Caco-2 (cell line): ENCODE results near the gene ATOSA. TPM values are rescaled to one million over a fixed set of nuclear protein-coding genes. Genes with fewer than 3 reads are reported as not detected.

Experiments
- BruUV-seq: library from RNA; stranded (reverse); fragments of 400-500 nt; replicated peaks from 2 replicates; lab custom pipeline; 2021; lab: Mats Ljungman, UMichigan
- CTCF ChIA-PET: fragments of 300-600 bp; sonication (Branson Sonifier 250); formaldehyde crosslinking; loops from one replicate; lab custom pipeline; 2022; ENCODE audit warnings: antibody characterized with exemption; lab: Charles Lee
- POLR2A ChIA-PET: fragments of 300-600 bp; sonication (Branson Sonifier 250); formaldehyde crosslinking; loops from one replicate; lab custom pipeline; 2022; ENCODE audit warnings: antibody characterized with exemption; lab: Charles Lee
- DNase-seq, 2 experiments: peaks; one replicate each; pipeline versions ENCODE4 v3.0.0 to v3.0.0-alpha.2; 2020 to 2022
- H3K27me3 ChIP-seq: replicated peaks from 2 replicates; pipeline ENCODE4 v1.6.0; 2011; ENCODE audit warnings: low read length; ENCODE audit not compliant: control insufficient read depth, insufficient read depth
- H3K36me3 ChIP-seq: 2 replicates; pipeline ENCODE4 v1.5.1; 2011; ENCODE audit warnings: low read length; ENCODE audit not compliant: control insufficient read depth, insufficient read depth
- H3K4me1 ChIP-seq: fragments of 250-450 bp; sonication (Bioruptor Pico); 2 replicates; pipeline ENCODE4 v1.5.1; 2020; ENCODE audit warnings: mild to moderate bottlenecking
- H3K4me3 ChIP-seq: 2 replicates; pipeline ENCODE4 v1.5.1; 2011; ENCODE audit warnings: low read depth, mild to moderate bottlenecking, control low read depth, low read length
- H3K9me3 ChIP-seq: fragments of 250-450 bp; sonication (Bioruptor Pico); 2 replicates; pipeline ENCODE4 v1.5.1; 2020; ENCODE audit warnings: mild to moderate bottlenecking, moderate library complexity
- H3K27ac Mint-ChIP-seq: one replicate; pipeline ENCODE4 v1.8.0; 2022; ENCODE audit warnings: mixed read lengths; ENCODE audit not compliant: unreplicated experiment
- H3K27me3 Mint-ChIP-seq: one replicate; pipeline ENCODE4 v1.8.0; 2022; ENCODE audit warnings: mixed read lengths; ENCODE audit not compliant: insufficient read depth, unreplicated experiment
- H3K36me3 Mint-ChIP-seq: one replicate; pipeline ENCODE4 v1.8.0; 2022; ENCODE audit warnings: mild to moderate bottlenecking, mixed read lengths; ENCODE audit not compliant: insufficient read depth, unreplicated experiment
- H3K4me1 Mint-ChIP-seq: one replicate; pipeline ENCODE4 v1.8.0; 2022; ENCODE audit warnings: low read depth, mixed read lengths; ENCODE audit not compliant: unreplicated experiment
- H3K4me3 Mint-ChIP-seq: one replicate; pipeline ENCODE4 v1.8.0; 2022; ENCODE audit warnings: mild to moderate bottlenecking, moderate library complexity, mixed read lengths; ENCODE audit not compliant: unreplicated experiment
- H3K9me3 Mint-ChIP-seq: one replicate; pipeline ENCODE4 v1.8.0; 2022; ENCODE audit warnings: mixed read lengths; ENCODE audit not compliant: unreplicated experiment
- intact Hi-C: fragments of 100-400 bp; cut with micrococcal nuclease; formaldehyde crosslinking; loops from one replicate; pipeline ENCODE4 v1.10.0; 2022; ENCODE audit not compliant: unreplicated experiment
- total RNA-seq: library from RNA; stranded (reverse); gene quantifications from 2 replicates; pipeline ENCODE4 v1.2.3, GENCODE V29; 2022
- TF ChIP-seq, protein P1 (sequence below), 2 experiments: fragments of 200-600 bp in 1 of 2; IDR thresholded peaks; 1 replicate in 1 of 2; 2 replicates in 1 of 2; pipeline versions ENCODE4 v1.5.1 to v1.8.0; 2011 to 2022; ENCODE audit warnings: antibody characterized with exemption in 1 of 2, control low read depth in 1 of 2, inconsistent platforms in 1 of 2, low read depth in 1 of 2, low read length in 1 of 2, mild to moderate bottlenecking in 1 of 2, moderate library complexity in 1 of 2; ENCODE audit not compliant: insufficient read depth in 1 of 2, severe bottlenecking in 1 of 2, unreplicated experiment in 1 of 2

Gene ATOSA
- total RNA-seq, 1 experiment from 2014 or later = 17.6 TPM

DNA sequence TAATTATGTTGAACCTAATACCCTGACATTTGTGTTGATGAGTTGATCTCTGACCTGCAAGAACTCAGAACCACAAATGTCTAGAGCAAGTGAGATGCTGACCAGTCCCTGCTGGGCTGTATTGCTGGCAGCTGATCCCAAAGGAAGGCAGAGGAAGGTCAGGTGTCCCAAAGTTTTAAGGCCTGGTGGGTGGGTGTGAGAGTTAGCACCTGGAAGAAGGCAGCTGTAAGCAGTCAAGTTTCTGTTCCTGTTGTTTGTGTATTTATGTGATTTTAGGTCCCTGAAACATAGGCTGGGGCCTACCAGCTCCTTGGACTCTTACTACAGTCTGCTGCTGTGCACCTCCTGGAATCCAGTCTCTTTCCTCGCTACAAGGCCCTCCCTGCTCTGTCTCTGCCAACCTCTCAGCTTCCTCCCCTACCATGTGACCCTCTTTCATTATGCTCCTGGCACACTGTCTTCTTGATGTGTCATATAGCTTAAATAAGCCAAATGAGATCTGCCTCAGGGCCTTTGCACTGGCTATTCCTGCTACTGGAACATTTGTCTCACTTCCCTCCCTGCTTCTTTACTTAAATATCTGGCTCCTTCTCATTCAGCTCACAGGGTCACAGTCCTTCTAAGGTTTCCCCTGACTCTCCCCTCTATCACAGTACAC, 31.0 kb upstream of the ATOSA start:
- Histone ChIP-seq H3K4me3 (no peak overlapping the region), H3K36me3 (no peaks in the 10 kb centered on the region), H3K9me3 (no peaks in the 10 kb centered on the region), H3K4me1 (peaks cover 11% of the 10 kb centered on the region; the same call in 1 of the 2 replicates), H3K27me3 (no peaks in the 10 kb centered on the region)
- BruUV-seq = no TSS peak
- H3K9me3 Mint-ChIP-seq = no peaks in the 10 kb centered on the region
- no peak for DNase-seq
- TF ChIP-seq, protein P1, sequence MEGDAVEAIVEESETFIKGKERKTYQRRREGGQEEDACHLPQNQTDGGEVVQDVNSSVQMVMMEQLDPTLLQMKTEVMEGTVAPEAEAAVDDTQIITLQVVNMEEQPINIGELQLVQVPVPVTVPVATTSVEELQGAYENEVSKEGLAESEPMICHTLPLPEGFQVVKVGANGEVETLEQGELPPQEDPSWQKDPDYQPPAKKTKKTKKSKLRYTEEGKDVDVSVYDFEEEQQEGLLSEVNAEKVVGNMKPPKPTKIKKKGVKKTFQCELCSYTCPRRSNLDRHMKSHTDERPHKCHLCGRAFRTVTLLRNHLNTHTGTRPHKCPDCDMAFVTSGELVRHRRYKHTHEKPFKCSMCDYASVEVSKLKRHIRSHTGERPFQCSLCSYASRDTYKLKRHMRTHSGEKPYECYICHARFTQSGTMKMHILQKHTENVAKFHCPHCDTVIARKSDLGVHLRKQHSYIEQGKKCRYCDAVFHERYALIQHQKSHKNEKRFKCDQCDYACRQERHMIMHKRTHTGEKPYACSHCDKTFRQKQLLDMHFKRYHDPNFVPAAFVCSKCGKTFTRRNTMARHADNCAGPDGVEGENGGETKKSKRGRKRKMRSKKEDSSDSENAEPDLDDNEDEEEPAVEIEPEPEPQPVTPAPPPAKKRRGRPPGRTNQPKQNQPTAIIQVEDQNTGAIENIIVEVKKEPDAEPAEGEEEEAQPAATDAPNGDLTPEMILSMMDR (IDR thresholded peaks at IDR 0.05; ENCODE audit: insufficient read depth in 1 of 2, low read depth in 1 of 2, low read length in 1 of 2, severe bottlenecking in 1 of 2, unreplicated experiment in 1 of 2) = no peak
- H3K4me3 Mint-ChIP-seq = no peak overlapping the region
- peaks cover 7% of the 10 kb centered on the region for H3K4me1 Mint-ChIP-seq
- no peak overlapping the region for H3K27ac Mint-ChIP-seq
- no peaks in the 10 kb centered on the region for H3K36me3 Mint-ChIP-seq
- H3K27me3 Mint-ChIP-seq = no peaks in the 10 kb centered on the region
- intact Hi-C loops = no loop called here
- ChIA-PET POLR2A (no interaction called here), CTCF (no interaction called here)

- peak; percentile 75 to 81 for DNase-seq
- H3K36me3 ChIP-seq = no peaks in the 10 kb centered on the region
- Mint-ChIP-seq H3K36me3 (no peaks in the 10 kb centered on the region), H3K4me1 (peaks cover 7% of the 10 kb centered on the region), H3K27ac (no peak overlapping the region), H3K9me3 (no peaks in the 10 kb centered on the region), H3K4me3 (peak overlapping the region; percentile 67), H3K27me3 (no peaks in the 10 kb centered on the region)
- H3K27me3 ChIP-seq = no peaks in the 10 kb centered on the region
- TSS peak; percentile 76 for BruUV-seq
- no peaks in the 10 kb centered on the region for H3K9me3 ChIP-seq
- peaks cover 11% of the 10 kb centered on the region; the same call in 1 of the 2 replicates for H3K4me1 ChIP-seq
- TF ChIP-seq, protein P1 (IDR thresholded peaks at IDR 0.05; ENCODE audit: insufficient read depth in 1 of 2, low read depth in 1 of 2, low read length in 1 of 2, severe bottlenecking in 1 of 2, unreplicated experiment in 1 of 2) = no peak
- intact Hi-C loops = loop anchor here (1.0 kb wide), 2 partner anchors 9 to 30 kb away; partner anchors contain the start of gene ATOSA
- peak overlapping the region; percentile 32 for H3K4me3 ChIP-seq
- POLR2A ChIA-PET = interaction anchor here (0.6 kb wide), 1 partner anchor 553 kb away, joined by 4 read pairs; no protein-coding TSS in a partner anchor
- CTCF ChIA-PET = no interaction called here
These were observed 30.2 kb upstream of the ATOSA start for GRCh38 chr15:52709187-52709981.

GRCh38 chr15:52706091-52706490, 26.9 kb upstream of the ATOSA start:
- Mint-ChIP-seq H3K9me3 (no peaks in the 10 kb centered on the region), H3K4me3 (no peak overlapping the region), H3K27ac (no peak overlapping the region), H3K36me3 (no peaks in the 10 kb centered on the region), H3K27me3 (no peaks in the 10 kb centered on the region), H3K4me1 (peaks cover 7% of the 10 kb centered on the region)
- Histone ChIP-seq H3K4me1 (peaks cover 11% of the 10 kb centered on the region; the same call in 1 of the 2 replicates), H3K27me3 (no peaks in the 10 kb centered on the region), H3K4me3 (no peak overlapping the region), H3K9me3 (no peaks in the 10 kb centered on the region), H3K36me3 (no peaks in the 10 kb centered on the region)
- TF ChIP-seq, protein P1 (IDR thresholded peaks at IDR 0.05; ENCODE audit: insufficient read depth in 1 of 2, low read depth in 1 of 2, low read length in 1 of 2, severe bottlenecking in 1 of 2, unreplicated experiment in 1 of 2) = no peak
- intact Hi-C loops = no loop called here
- POLR2A ChIA-PET = no interaction called here
- no TSS peak for BruUV-seq
- CTCF ChIA-PET = no interaction called here
- no peak for DNase-seq
